WERI-Rb-1 (cell line): Measurements from ENCODE around the gene UCP2.

Experiments
- DNase-seq: peaks from one replicate; pipeline ENCODE4 v3.0.0-alpha.2; 2020
- H3K27ac ChIP-seq: fragments of 250-450 bp; sonication (Bioruptor Pico); 2 replicates; pipeline ENCODE4 v1.5.1; 2020; ENCODE audit warnings: mild to moderate bottlenecking, moderate library complexity
- H3K27me3 ChIP-seq: fragments of 250-450 bp; sonication (Bioruptor Pico); 2 replicates; pipeline ENCODE4 v1.5.1; 2021; ENCODE audit warnings: mild to moderate bottlenecking, low read depth, moderate library complexity; ENCODE audit not compliant: insufficient read depth, severe bottlenecking
- H3K36me3 ChIP-seq: fragments of 250-450 bp; sonication (Bioruptor Pico); 2 replicates; pipeline ENCODE4 v1.5.1; 2020; ENCODE audit warnings: mild to moderate bottlenecking, moderate library complexity
- H3K4me3 ChIP-seq: 2 replicates; pipeline ENCODE4 v1.5.1; 2011; ENCODE audit warnings: low read depth, mild to moderate bottlenecking, control low read depth, low read length
- H3K9me3 ChIP-seq: fragments of 250-450 bp; sonication (Bioruptor Pico); 2 replicates; pipeline ENCODE4 v1.5.1; 2021; ENCODE audit warnings: mild to moderate bottlenecking, moderate library complexity; ENCODE audit not compliant: severe bottlenecking
- TF ChIP-seq, protein P1 (sequence below): IDR thresholded peaks from 2 replicates; pipeline ENCODE4 v1.5.1; 2011; ENCODE audit warnings: low read depth, mild to moderate bottlenecking, control low read depth, inconsistent platforms, low read length

The UCP2 gene

DNA sequence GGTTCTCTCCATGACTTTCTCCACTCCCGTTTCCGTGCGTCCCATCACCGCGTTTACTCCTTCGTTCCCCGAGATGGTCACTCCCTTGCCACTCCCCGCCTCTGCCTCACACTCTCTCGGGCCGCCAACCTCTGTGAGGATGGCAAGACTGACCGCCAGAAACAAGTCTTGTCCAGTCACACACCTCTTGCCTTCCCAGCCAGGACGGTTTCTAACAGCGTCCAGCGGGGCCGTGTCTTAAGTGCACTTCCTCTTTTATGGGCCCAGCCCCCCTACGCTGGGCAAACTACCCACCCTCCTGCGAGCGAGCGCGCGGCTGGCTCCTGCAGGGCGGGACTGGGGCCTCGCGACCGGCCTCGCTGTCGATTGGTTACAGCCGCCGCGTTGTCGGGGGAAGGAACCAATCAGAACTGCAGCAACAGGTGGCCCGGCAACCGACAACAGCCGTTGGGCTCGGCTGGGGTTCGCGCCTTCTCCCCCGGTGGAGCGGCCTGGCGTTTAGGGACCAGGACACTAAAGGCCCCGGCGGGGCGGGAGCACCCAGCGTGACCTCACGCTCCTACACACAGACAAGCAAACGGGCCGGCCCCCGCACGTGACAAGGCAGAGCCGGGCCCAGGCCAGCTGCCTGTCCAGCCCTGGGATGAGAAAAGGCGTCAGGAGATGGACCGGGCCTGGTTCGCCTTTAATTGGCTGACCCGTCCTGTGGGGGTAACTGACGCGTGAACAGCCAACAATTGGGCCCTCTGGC, 522 bp upstream of the UCP2 start:
- Histone ChIP-seq H3K4me3 (peak overlapping the region; percentile 91), H3K27ac (peak overlapping the region; percentile 100), H3K27me3 (no peaks in the 10 kb centered on the region), H3K9me3 (no peaks in the 10 kb centered on the region), H3K36me3 (peaks cover 32% of the 10 kb centered on the region)
- DNase-seq: peak; percentile 99
- TF ChIP-seq, protein P1, sequence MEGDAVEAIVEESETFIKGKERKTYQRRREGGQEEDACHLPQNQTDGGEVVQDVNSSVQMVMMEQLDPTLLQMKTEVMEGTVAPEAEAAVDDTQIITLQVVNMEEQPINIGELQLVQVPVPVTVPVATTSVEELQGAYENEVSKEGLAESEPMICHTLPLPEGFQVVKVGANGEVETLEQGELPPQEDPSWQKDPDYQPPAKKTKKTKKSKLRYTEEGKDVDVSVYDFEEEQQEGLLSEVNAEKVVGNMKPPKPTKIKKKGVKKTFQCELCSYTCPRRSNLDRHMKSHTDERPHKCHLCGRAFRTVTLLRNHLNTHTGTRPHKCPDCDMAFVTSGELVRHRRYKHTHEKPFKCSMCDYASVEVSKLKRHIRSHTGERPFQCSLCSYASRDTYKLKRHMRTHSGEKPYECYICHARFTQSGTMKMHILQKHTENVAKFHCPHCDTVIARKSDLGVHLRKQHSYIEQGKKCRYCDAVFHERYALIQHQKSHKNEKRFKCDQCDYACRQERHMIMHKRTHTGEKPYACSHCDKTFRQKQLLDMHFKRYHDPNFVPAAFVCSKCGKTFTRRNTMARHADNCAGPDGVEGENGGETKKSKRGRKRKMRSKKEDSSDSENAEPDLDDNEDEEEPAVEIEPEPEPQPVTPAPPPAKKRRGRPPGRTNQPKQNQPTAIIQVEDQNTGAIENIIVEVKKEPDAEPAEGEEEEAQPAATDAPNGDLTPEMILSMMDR: no peak

DNA sequence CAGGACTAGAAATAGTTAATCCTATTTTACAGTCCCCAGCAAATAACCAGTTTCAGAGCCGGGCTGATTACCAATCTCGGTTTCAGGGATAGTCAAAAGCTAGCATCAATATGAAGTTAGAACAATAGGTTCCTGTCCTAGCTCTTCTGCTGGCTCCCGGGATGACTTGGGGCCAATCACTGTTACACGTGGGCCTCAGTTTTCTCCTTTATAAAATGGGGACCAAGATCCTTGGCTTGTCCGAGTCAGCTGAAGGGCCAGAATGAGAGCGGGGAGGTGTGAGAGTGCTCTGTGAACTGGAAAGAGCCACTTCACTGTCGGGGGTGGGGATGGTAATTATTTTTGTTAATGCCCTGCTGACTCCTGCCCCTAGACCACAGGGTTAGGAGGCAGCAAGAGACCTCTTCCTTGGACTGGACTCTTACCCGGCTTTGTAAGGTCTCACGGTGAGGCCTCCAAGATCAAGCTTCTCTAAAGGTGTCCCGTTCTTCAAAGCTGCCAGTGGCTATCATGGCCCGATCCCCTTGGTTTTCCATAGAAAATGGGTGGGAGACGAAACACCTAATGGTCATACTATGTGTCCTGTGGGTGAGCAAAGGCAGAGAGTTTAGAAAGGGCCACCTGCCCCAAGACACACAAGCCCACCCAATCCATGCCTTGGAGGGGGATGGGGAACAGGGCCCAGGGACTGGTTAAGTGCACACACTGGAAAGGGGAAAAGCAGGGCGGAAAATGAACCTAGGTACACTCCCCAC, 1.4 kb downstream of the UCP2 start:
- no peaks in the 10 kb centered on the region for H3K9me3 ChIP-seq
- H3K27ac ChIP-seq: peak overlapping the region; percentile 100
- H3K36me3 ChIP-seq: peaks cover 51% of the 10 kb centered on the region
- TF ChIP-seq, protein P1: no peak
- H3K27me3 ChIP-seq: no peaks in the 10 kb centered on the region
- peak overlapping the region; percentile 91 for H3K4me3 ChIP-seq
- no peak for DNase-seq

DNA sequence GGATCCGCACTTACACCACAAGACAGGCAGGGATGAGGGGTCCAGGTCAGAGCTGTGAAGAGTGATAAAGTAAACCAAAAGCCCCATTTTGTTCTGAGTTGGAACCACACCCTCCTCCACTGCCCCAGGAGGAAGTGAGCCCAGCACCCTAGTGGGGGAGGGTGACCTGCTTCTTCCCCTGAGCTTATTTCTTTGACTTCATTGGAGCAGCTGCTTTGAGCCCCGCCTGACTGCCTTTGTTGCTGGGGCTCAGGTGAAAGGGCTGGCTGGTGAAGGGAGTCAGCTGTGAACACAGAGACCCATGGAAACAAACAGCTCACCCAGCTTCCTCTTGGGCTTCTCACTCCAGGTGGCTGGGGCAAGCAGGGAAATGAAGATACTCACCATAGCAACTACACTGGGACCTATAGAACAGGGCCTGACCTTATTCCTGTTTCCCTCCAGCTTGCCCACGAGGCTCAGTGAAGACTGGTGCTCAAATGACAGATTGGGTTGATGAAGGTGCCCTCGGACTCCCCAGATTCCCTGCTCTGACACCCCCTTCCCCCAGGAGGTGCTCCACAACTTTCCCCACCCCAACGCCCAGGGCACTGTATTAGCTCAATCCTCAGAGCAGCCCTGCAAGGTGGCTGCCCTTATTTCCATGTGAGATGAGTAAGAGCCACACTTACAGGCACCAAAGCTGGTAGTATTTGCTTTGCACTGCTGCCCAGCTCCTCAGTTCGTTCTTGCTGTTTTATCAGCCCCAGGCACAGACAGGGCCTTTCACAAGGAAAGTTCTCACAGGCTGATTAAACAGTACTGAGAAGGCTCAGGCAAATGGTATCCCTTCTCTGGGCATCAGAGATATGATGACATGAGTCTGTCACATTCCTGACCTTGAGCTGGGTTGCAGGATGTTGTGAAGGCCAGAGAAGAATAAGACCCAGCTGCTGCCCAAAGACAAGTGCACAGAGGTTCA, 2.4 kb downstream of the UCP2 start:
- Histone ChIP-seq H3K4me3 (no peak overlapping the region; the same call in 1 of the 2 replicates), H3K27me3 (no peaks in the 10 kb centered on the region), H3K27ac (peak overlapping the region; percentile 30), H3K9me3 (no peaks in the 10 kb centered on the region), H3K36me3 (peaks cover 60% of the 10 kb centered on the region)
- DNase-seq: no peak
- TF ChIP-seq, protein P1: no peak

DNA sequence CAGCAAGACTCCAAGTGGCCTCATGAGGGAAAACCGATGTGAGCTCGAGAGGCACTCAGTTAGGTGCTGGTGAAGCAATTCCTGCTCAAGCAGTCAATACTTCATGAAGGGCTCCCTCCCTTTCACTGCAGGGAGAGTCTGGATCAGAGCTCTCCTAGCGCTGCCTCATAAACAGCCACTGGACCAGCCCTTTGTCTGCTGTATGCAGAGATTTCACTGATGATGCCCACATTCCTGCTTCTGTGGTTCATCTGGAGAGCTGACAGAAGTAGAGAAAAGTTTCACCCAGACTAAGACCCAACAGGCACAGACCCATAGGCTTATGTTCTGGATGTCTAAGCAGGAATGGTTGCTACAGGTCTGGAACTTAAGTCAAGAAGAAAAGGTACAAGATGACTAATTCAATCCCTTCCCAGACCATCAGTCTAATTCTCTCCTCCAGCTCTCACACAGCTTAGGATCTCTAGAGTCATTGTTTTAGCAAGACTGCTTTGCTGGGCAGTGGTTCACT, 4.0 kb downstream of the UCP2 start:
- H3K27me3 ChIP-seq: no peaks in the 10 kb centered on the region
- H3K36me3 ChIP-seq: peaks cover 76% of the 10 kb centered on the region
- TF ChIP-seq, protein P1: no peak
- H3K4me3 ChIP-seq: no peak overlapping the region
- H3K27ac ChIP-seq: no peak overlapping the region
- DNase-seq: no peak
- no peaks in the 10 kb centered on the region for H3K9me3 ChIP-seq

DNA sequence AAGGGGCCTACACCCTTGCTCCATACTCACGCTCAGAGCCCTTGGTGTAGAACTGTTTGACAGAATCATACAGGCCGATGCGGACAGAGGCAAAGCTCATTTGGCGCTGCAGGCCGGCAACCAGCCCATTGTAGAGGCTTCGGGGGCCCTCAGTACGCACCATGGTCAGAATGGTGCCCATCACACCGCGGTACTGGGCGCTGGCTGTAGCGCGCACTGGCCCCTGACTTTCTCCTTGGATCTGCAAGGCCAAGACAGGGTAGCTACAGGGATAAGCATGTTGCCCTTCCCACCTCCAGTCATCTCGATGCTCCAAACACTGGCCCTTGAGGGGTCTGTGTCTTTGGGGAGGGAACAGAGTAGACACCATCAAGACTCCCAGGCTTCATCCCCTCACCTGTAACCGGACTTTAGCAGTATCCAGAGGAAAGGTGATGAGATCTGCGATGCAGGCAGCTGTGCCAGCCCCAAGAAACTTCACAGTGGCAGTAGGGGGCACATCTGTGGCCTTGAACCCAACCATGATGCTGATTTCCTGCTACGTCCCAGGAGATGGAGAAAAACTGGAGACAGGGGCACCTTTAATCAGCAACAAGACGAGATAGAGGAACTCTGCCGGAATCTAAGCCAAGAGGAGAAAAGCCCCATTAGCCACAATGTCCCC, 4.7 kb downstream of the UCP2 start:
- no peak overlapping the region for H3K4me3 ChIP-seq

More for the DNA sequence above, 4.7 kb downstream of the UCP2 start:
- TF ChIP-seq, protein P1: no peak
- DNase-seq: no peak
- no peaks in the 10 kb centered on the region for H3K9me3 ChIP-seq
- no peaks in the 10 kb centered on the region for H3K27me3 ChIP-seq
- H3K27ac ChIP-seq: no peak overlapping the region
- peaks cover 78% of the 10 kb centered on the region for H3K36me3 ChIP-seq
